ENCODE results near the gene PPP2R2C.

GRCh38 chr4:6324461-6324998 is 147.9 kb downstream of the PPP2R2C start:
- TF ChIP-seq EZH2 (IDR thresholded peaks at IDR 0.05; ENCODE audit: borderline replicate concordance, low read depth, low read length, poor library complexity, severe bottlenecking), result no peak
- TF ChIP-seq CTCF (conservative IDR thresholded peaks at IDR 0.05; ENCODE audit: low read depth, low read length), result no peak
